ENCODE measurements around the gene SIAH1. TPM values are rescaled to one million over a fixed set of nuclear protein-coding genes. Genes with fewer than 3 reads are reported as not detected.

Gene SIAH1
- total and polyA plus RNA-seq, 12 donors = 10.1 to 17.2 (median 14.5) TPM

DNA sequence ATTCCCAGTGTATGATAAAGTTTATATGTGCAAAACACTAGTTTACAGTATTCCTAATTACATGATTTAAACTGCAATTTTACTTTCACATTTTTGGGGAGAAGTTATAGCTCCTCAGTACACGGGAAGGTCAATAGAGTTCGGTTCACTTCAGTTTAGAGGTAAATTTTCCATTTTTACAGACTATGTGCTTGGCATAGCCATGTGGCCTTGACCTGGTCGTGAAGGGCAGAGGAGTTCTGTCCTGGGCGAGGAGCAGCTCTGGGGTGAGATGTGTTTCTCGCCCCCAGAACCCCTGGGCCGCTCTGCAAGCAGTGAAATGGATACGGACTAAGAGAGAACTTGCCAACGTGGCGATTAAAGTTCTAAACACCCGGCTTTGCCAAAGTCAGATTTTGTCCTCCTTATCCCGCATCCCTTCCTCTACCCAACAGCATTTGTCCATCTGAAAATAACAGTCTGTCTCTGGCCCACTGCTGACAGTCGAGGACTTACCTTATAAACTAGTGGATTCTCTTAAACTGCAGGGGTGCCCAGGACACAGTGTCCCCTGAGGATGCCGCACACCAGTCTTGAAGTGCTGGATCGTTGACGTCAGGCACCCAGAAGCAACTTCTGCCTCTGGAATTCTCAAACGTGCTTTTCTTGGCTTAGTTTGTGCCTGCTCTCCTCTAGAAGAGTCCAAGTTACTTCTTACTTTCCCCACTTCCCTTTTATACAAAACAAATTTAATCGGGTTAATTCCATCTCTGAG is 1.5 kb upstream of the SIAH1 start:
- DNase-seq (no peak), ATAC-seq (no peak)
- TF ChIP-seq CTCF (IDR thresholded peaks at IDR 0.05) = no peak
- Histone ChIP-seq H3K4me3 (no peak overlapping the region), H3K9me3 (no peaks in the 10 kb centered on the region), H3K27me3 (no peaks in the 10 kb centered on the region), H3K4me1 (peaks cover 4 to 36% (median 26%) of the 10 kb centered on the region in 9 donors), H3K36me3 (no peaks in the 10 kb centered on the region), H3K27ac (peak overlapping the region in 4 of 10 donors; percentile 9 to 100 (median 99))
- WGBS, 2 donors = 85 to 86% methylated on average over 17 of the region's 17 CpGs
- intact Hi-C loops (cut with DNase I) = loop anchor here in 5 of 10 donors (5.0 to 10.0 kb wide), 7 partner anchors 51 to 231 kb away; partner anchors contain the start of genes N4BP1 (in 3 of the 5), ABCC11 (in 1 of the 5) and LONP2 (in 1 of the 5)

DNA sequence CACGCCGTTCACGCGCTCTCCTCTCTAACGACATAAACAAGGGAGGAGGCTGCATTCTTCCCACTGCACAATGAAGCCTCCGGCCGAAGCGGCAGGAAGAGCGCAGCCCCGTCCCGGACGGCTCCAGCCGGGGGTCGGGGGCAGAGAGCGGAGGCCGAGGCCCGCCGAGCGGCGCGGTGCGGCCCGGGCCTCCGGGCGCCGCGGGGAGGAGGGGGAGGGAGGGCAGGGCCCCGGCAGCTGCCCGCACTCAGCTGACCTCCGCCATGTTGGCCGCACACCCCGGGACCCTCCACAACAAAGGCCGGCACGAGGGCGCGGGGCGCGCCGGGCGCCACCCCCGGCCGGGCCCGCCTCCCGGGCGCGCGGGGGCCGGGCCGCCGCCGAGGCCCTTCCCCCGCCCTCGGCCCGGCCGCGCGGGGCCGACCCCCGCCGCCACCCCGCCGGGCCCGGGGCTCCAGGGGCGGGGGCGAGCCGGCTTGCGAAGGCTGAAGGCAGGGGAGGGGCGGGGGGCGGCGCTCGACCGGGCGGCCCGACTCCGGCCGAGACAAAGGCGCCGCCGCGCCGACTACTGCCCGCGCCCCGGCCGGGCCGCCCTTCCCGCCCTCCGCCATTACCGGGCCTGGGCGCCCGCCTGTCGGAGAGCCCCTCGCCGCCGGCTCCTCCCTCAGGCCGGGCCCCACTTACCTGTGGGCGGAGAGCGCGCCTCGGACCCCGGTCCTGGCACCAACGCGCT is 527 bp downstream of the SIAH1 start:
- Histone ChIP-seq H3K36me3 (no peaks in the 10 kb centered on the region), H3K27me3 (no peaks in the 10 kb centered on the region), H3K4me3 (peak overlapping the region; percentile 27 to 100 (median 94)), H3K4me1 (peaks cover 4 to 54% (median 44%) of the 10 kb centered on the region in 9 donors), H3K9me3 (no peaks in the 10 kb centered on the region), H3K27ac (peak overlapping the region; percentile 96 to 100 (median 99))
- intact Hi-C loops (cut with DNase I) = loop anchor here in 6 of 10 donors (2.0 to 10.0 kb wide), 8 partner anchors 18 to 233 kb away; partner anchors contain the start of genes N4BP1 (in 3 of the 6), ABCC11 (in 1 of the 6) and LONP2 (in 1 of the 6)
- ATAC-seq = peak; percentile 57 to 79 (median 71)
- TF ChIP-seq CTCF (IDR thresholded peaks at IDR 0.05) = no peak
- WGBS, 2 donors = 0 to 1% methylated on average over 63 to 101 of the region's 103 CpGs
- peak; percentile 61 to 74 for DNase-seq

DNA sequence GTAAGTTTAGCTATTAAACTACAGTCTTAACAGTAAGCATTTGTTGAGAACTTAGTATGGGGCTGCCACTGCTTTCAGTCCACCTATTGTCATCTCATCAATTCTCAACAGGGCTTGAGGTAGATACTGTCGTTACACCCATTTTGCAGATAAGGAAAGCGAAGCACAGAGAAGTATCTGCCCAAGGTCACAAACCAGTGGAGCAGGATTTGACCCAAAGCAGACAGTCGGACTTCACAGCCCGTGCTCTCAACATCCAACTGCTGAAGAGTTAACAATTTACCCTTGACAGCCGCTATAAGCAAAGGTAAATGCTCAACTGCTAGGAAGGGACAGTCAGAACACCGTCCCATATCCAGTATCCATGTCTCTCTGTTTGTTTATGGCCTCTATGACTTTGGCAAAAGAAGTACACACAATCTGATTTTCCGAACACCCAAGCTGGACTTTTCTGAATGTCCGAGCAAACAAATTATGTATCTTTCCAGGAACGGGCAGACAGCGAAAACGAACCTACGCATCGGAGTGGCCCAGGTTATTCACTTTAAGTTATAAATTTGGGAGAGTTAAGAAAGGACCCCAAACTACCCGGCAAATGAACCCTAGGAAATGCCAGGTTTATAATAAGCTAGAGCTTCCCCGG is 1.2 kb downstream of the SIAH1 start:
- Histone ChIP-seq H3K27me3 (no peaks in the 10 kb centered on the region), H3K36me3 (no peaks in the 10 kb centered on the region), H3K4me3 (peak overlapping the region; percentile 15 to 100 (median 94)), H3K27ac (peak overlapping the region; percentile 96 to 100 (median 99)), H3K9me3 (no peaks in the 10 kb centered on the region), H3K4me1 (peaks cover 4 to 61% (median 51%) of the 10 kb centered on the region in 9 donors)
- 1 to 2% methylated on average over 15 of the region's 15 CpGs for WGBS, 2 donors
- DNase-seq (no peak), ATAC-seq (peak in 4 of 8 donors; percentile 5 to 22 (median 22))
- no peak for TF ChIP-seq CTCF (IDR thresholded peaks at IDR 0.05)
- intact Hi-C loops (cut with DNase I) = loop anchor here in 6 of 10 donors (2.0 to 10.0 kb wide), 4 partner anchors 17 to 231 kb away; partner anchors contain the start of genes N4BP1 (in 2 of the 6), ABCC11 (in 1 of the 6) and LONP2 (in 1 of the 6)
